A673 (cell line): ENCODE data around the gene ME2. TPM values are rescaled to one million over a fixed set of nuclear protein-coding genes. Genes with fewer than 3 reads are reported as not detected.
"Not testable (repeated sequence)": the region's sequence is repeated elsewhere in the genome, so short reads cannot be mapped to it uniquely, and the experiment has no call there.

Source experiments
- BruUV-seq: library from RNA; stranded (reverse); fragments of 400-500 nt; replicated peaks from 2 replicates; lab custom pipeline; 2021; lab: Mats Ljungman, UMichigan
- CTCF ChIA-PET: fragments of 300-600 bp; sonication (Branson Sonifier 250); formaldehyde crosslinking; loops from one replicate; lab custom pipeline; 2022; ENCODE audit warnings: antibody characterized with exemption; lab: Charles Lee
- POLR2A ChIA-PET: fragments of 300-600 bp; sonication (Branson Sonifier 250); formaldehyde crosslinking; loops from one replicate; lab custom pipeline; 2022; ENCODE audit warnings: antibody characterized with exemption; ENCODE audit not compliant: low non-redundant PET; lab: Charles Lee
- DNase-seq: peaks from one replicate; pipeline ENCODE4 v3.0.0-alpha.2; 2015; ENCODE audit warnings: low spot score
- H3K27ac ChIP-seq: fragments of 200-600 bp; sonication (generic); 2 replicates; pipeline ENCODE4 v1.5.1; 2016; ENCODE audit warnings: mixed run types, low read depth, mild to moderate bottlenecking, mixed read lengths, antibody characterized with exemption, low read length; ENCODE audit not compliant: poor library complexity, severe bottlenecking
- H3K27me3 ChIP-seq: fragments of 200-600 bp; sonication (generic); replicated peaks from 2 replicates; pipeline ENCODE4 v1.6.1; 2017; ENCODE audit warnings: mixed run types, low read depth, mild to moderate bottlenecking, mixed read lengths, antibody characterized with exemption, low read length; ENCODE audit not compliant: insufficient read depth, poor library complexity
- H3K36me3 ChIP-seq: fragments of 200-600 bp; sonication (generic); 2 replicates; pipeline ENCODE4 v1.6.1; 2016; ENCODE audit warnings: mixed run types, mild to moderate bottlenecking, mixed read lengths, antibody characterized with exemption, low read length; ENCODE audit not compliant: insufficient read depth, poor library complexity, severe bottlenecking
- H3K4me1 ChIP-seq: fragments of 200-600 bp; sonication (generic); 2 replicates; pipeline ENCODE4 v1.6.1; 2017; ENCODE audit warnings: mixed run types, mild to moderate bottlenecking, mixed read lengths, antibody characterized with exemption, low read length; ENCODE audit not compliant: insufficient read depth, poor library complexity, severe bottlenecking
- H3K4me3 ChIP-seq: fragments of 200-600 bp; sonication (generic); 2 replicates; pipeline ENCODE4 v1.5.1; 2016; ENCODE audit warnings: low read depth, mixed run types, mild to moderate bottlenecking, mixed read lengths, low read length; ENCODE audit not compliant: poor library complexity, severe bottlenecking
- H3K9me3 ChIP-seq: fragments of 200-600 bp; sonication (generic); 2 replicates; pipeline ENCODE4 v1.6.1; 2016; ENCODE audit warnings: mixed run types, low read depth, mild to moderate bottlenecking, mixed read lengths, antibody characterized with exemption, low read length; ENCODE audit not compliant: poor library complexity, severe bottlenecking
- EZH2 ChIP-seq: fragments of 200-600 bp; sonication (generic); IDR thresholded peaks from 2 replicates; pipeline ENCODE4 v1.6.1; 2017; ENCODE audit warnings: borderline replicate concordance, low read depth, mild to moderate bottlenecking, mixed read lengths, antibody characterized with exemption, low read length; ENCODE audit not compliant: poor library complexity, severe bottlenecking
- intact Hi-C: fragments of 100-400 bp; cut with micrococcal nuclease; formaldehyde crosslinking; loops from one replicate; pipeline ENCODE4 v1.10.0; 2022; ENCODE audit not compliant: unreplicated experiment
- total RNA-seq: library from RNA; stranded (reverse); gene quantifications from 2 replicates; pipeline ENCODE4 v1.2.3, GENCODE V29; 2021
- TF ChIP-seq, protein P1 (sequence below): fragments of 300-800, 200-600 bp; sonication (generic); conservative IDR thresholded peaks from 2 replicates; pipeline ENCODE4 v1.5.1; 2017; ENCODE audit warnings: low read depth, mild to moderate bottlenecking, antibody characterized with exemption, low read length, moderate library complexity, mixed read lengths

Gene ME2
- total RNA-seq, 1 experiment from 2014 or later = 55.3 TPM

DNA sequence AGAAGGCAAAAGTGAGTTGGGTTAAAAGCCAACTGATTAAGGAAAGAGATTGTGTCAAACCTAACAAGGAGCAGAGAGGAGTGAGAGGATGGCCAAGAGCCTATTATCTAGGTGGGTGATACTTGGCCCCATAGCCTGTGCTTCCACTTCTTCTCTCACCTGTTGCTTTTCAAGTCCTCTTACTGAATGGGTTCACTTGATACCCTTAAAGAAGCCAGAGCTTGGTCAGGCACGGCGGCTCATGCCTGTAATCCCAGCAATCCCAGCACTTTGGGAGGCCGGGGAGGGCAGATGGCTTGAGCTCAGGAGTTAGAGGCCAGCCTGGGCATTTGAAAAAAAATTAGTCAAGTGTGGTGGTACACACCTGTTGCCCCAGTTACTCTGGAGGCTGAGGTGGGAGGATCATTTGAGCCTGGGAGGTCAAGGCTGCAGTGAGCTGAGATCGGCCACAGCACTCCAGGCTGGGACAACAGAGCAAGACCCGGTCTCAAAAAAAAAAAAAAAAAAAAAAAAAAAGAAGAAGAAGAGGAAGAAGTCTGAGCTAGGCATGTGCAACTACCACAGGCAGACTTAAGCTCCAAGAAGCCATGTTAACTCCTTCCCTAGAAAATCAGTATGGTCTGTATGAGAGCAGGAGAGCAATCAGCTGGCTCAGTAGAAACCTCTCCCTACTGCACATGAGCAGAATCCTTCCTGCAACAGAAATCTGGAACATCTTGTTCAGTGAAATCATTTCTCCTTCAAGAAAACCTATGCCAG is 28.4 kb upstream of the ME2 start:
- no peak overlapping the region for H3K27ac ChIP-seq
- H3K4me1 ChIP-seq = no peaks in the 10 kb centered on the region
- H3K9me3 ChIP-seq = no peaks in the 10 kb centered on the region
- POLR2A ChIA-PET = no interaction called here
- intact Hi-C loops = no loop called here
- H3K36me3 ChIP-seq = no peaks in the 10 kb centered on the region
- H3K4me3 ChIP-seq = no peak overlapping the region
- H3K27me3 ChIP-seq = no peaks in the 10 kb centered on the region
- TF ChIP-seq EZH2 = no peak
- TF ChIP-seq, protein P1, sequence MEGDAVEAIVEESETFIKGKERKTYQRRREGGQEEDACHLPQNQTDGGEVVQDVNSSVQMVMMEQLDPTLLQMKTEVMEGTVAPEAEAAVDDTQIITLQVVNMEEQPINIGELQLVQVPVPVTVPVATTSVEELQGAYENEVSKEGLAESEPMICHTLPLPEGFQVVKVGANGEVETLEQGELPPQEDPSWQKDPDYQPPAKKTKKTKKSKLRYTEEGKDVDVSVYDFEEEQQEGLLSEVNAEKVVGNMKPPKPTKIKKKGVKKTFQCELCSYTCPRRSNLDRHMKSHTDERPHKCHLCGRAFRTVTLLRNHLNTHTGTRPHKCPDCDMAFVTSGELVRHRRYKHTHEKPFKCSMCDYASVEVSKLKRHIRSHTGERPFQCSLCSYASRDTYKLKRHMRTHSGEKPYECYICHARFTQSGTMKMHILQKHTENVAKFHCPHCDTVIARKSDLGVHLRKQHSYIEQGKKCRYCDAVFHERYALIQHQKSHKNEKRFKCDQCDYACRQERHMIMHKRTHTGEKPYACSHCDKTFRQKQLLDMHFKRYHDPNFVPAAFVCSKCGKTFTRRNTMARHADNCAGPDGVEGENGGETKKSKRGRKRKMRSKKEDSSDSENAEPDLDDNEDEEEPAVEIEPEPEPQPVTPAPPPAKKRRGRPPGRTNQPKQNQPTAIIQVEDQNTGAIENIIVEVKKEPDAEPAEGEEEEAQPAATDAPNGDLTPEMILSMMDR = no peak
- CTCF ChIA-PET = no interaction called here
- BruUV-seq = no TSS peak
- DNase-seq = no peak

DNA sequence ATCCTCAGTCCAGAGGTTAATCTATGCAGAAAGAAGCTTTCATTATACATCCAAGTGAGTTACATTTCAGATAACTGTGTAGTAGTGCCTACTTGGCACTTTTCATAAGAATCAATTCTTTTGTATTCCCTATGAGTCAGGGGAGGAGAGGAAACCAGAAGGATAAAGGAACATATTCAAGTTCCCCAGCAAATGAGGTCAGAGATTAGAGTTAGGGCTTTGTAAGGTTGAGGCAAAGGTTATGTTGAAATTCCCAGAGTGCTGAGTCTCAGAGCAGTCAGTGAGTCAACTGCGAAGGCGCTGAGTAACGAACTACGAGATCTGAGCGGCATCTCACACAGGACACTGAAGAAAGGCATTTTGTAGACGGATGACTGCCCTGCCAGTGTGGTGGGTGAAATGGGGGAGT is 25.1 kb upstream of the ME2 start:
- no peak overlapping the region for H3K27ac ChIP-seq
- H3K36me3 ChIP-seq = no peaks in the 10 kb centered on the region
- H3K27me3 ChIP-seq = no peaks in the 10 kb centered on the region
- intact Hi-C loops = no loop called here
- no peaks in the 10 kb centered on the region for H3K9me3 ChIP-seq
- H3K4me3 ChIP-seq = no peak overlapping the region
- H3K4me1 ChIP-seq = no peaks in the 10 kb centered on the region
- no TSS peak for BruUV-seq
- ChIA-PET CTCF (no interaction called here), POLR2A (no interaction called here)
- TF ChIP-seq EZH2 = no peak
- TF ChIP-seq, protein P1 = no peak
- DNase-seq = no peak

- intact Hi-C loops = no loop called here
- POLR2A ChIA-PET = no interaction called here
- CTCF ChIA-PET = no interaction called here
- Histone ChIP-seq H3K36me3 (no peaks in the 10 kb centered on the region), H3K4me1 (no peaks in the 10 kb centered on the region), H3K4me3 (no peak overlapping the region), H3K27me3 (no peaks in the 10 kb centered on the region), H3K27ac (no peak overlapping the region), H3K9me3 (no peaks in the 10 kb centered on the region)
- no peak for DNase-seq
- TF ChIP-seq EZH2 = no peak
- TF ChIP-seq, protein P1 = no peak
- no TSS peak for BruUV-seq
Observed at GRCh38 chr18:50855976-50856757, 22.8 kb upstream of the ME2 start.

- intact Hi-C loops, POLR2A ChIA-PET, CTCF ChIA-PET, H3K27me3 ChIP-seq, H3K27ac ChIP-seq, BruUV-seq, DNase-seq, H3K4me1 ChIP-seq, H3K9me3 ChIP-seq, H3K36me3 ChIP-seq, H3K4me3 ChIP-seq: not testable (repeated sequence)
Observed at GRCh38 chr18:50857166-50857565, 21.8 kb upstream of the ME2 start.
